GM12878 (cell line): ENCODE measurements around the gene TM6SF1. TPM values are rescaled to one million over a fixed set of nuclear protein-coding genes. Genes with fewer than 3 reads are reported as not detected.

ENCODE experiments used
- ATAC-seq: fragments of 200-7000 bp; cut with Tn5 transposase; 3 replicates; pipeline ENCODE4 v1.9.1; 2020; ENCODE audit warnings: mild to moderate bottlenecking, moderate library complexity
- BruUV-seq: library from RNA; stranded (reverse); fragments of 400-500 nt; replicated peaks from 2 replicates; lab custom pipeline; 2021; lab: Mats Ljungman, UMichigan
- CTCF ChIA-PET: fragments of 300-600 bp; sonication (Branson Sonifier 250); formaldehyde crosslinking; extraction: SDS; loops from one replicate; lab custom pipeline; 2021; ENCODE audit warnings: inconsistent platforms; lab: Yijun Ruan, JAX
- POLR2A ChIA-PET: fragments of 350-600 bp; formaldehyde crosslinking; extraction: SDS; loops from one replicate; lab custom pipeline; 2021; ENCODE audit warnings: inconsistent platforms; lab: Charles Lee
- RAD21 ChIA-PET: fragments of 300-600 bp; sonication (Branson Sonifier 250); formaldehyde crosslinking; loops from one replicate; lab custom pipeline; 2023; ENCODE audit warnings: antibody characterized with exemption; ENCODE audit not compliant: unreplicated experiment; lab: Charles Lee
- SMC1A ChIA-PET: fragments of 300-600 bp; sonication (Branson Sonifier 250); formaldehyde crosslinking; loops from one replicate; lab custom pipeline; 2023; ENCODE audit not compliant: unreplicated experiment, uncharacterized antibody; lab: Charles Lee
- DNase-seq: peaks from one replicate; pipeline ENCODE4 v3.0.0-alpha.2; 2011; ENCODE audit warnings: low read depth, low spot score
- FAIRE-seq: peaks from 3 replicates; lab custom pipeline; 2011; peaks lifted over from hg19 to GRCh38; lab: Jason Lieb, UNC
- H2AFZ ChIP-seq: 2 replicates; pipeline ENCODE4 v1.6.0; 2011; ENCODE audit warnings: low read depth, low read length, control low read depth; ENCODE audit not compliant: control insufficient read depth
- H3K27ac ChIP-seq: 2 replicates; pipeline ENCODE4 v1.5.1; 2011; ENCODE audit warnings: control low read depth; ENCODE audit not compliant: control insufficient read depth, insufficient read depth
- H3K27me3 ChIP-seq, 2 experiments: replicated peaks in 1 of 2; 2 replicates each; pipeline versions ENCODE4 v1.6.0 to v1.6.1; 2011; ENCODE audit warnings: low read length in 1 of 2; ENCODE audit not compliant: control insufficient read depth in 2 of 2, insufficient read depth in 2 of 2
- H3K36me3 ChIP-seq, 2 experiments: 2 replicates each; pipeline ENCODE4 v1.5.1; 2011; ENCODE audit warnings: low read length in 1 of 2; ENCODE audit not compliant: control insufficient read depth in 2 of 2, insufficient read depth in 2 of 2
- H3K4me1 ChIP-seq: 2 replicates; pipeline ENCODE4 v1.6.1; 2011; ENCODE audit warnings: mild to moderate bottlenecking, low read length, moderate library complexity, mixed read lengths; ENCODE audit not compliant: control insufficient read depth, insufficient read depth
- H3K4me2 ChIP-seq: 2 replicates; pipeline ENCODE4 v1.6.0; 2011; ENCODE audit warnings: control low read depth; ENCODE audit not compliant: control insufficient read depth, insufficient read depth
- H3K4me3 ChIP-seq: fragments of 200-600 bp; sonication (generic); 2 replicates; pipeline ENCODE4 v1.5.1; 2016
- H3K79me2 ChIP-seq: 2 replicates; pipeline ENCODE4 v1.6.0; 2011; ENCODE audit warnings: low read length; ENCODE audit not compliant: control insufficient read depth, insufficient read depth
- H3K9ac ChIP-seq: 2 replicates; pipeline ENCODE4 v1.8.0; 2011; ENCODE audit warnings: low read length, control low read depth, mixed read lengths; ENCODE audit not compliant: control insufficient read depth, insufficient read depth
- H3K9me3 ChIP-seq: replicated peaks from 3 replicates; pipeline ENCODE4 v1.5.1; 2011; ENCODE audit warnings: mild to moderate bottlenecking, low read length; ENCODE audit not compliant: control insufficient read depth, insufficient read depth
- H4K20me1 ChIP-seq: 2 replicates; pipeline ENCODE4 v1.6.0; 2011; ENCODE audit not compliant: control insufficient read depth, insufficient read depth
- BHLHE40 ChIP-seq, 2 experiments: fragments of 450-650 bp in 1 of 2; IDR thresholded peaks; 2 replicates each; pipeline ENCODE4 v1.6.1; 2011 to 2017; ENCODE audit warnings: low read depth in 2 of 2, borderline replicate concordance in 1 of 2, improper control_type of control experiment in 1 of 2, low read length in 1 of 2, mild to moderate bottlenecking in 1 of 2
- CHD2 ChIP-seq: IDR thresholded peaks from 2 replicates; pipeline ENCODE4 v1.6.1; 2011; ENCODE audit warnings: low read depth, low read length, improper control_type of control experiment, borderline replicate concordance
- DPF2 ChIP-seq: fragments of 450-650 bp; IDR thresholded peaks from 2 replicates; pipeline ENCODE4 v1.6.1; 2017; ENCODE audit warnings: mild to moderate bottlenecking
- EGR1 ChIP-seq, 2 experiments: IDR thresholded peaks; 1 replicate in 1 of 2; 2 replicates in 1 of 2; pipeline ENCODE4 v1.6.1; 2011 to 2012; ENCODE audit warnings: low read depth in 2 of 2, low read length in 2 of 2, borderline replicate concordance in 1 of 2, mild to moderate bottlenecking in 1 of 2, moderate library complexity in 1 of 2
- ELK1 ChIP-seq: IDR thresholded peaks from 2 replicates; pipeline ENCODE4 v1.6.1; 2012; ENCODE audit warnings: low read depth, low read length, improper control_type of control experiment
- FOXK2 ChIP-seq: fragments of 450-650 bp; IDR thresholded peaks from 2 replicates; pipeline ENCODE4 v1.6.1; 2017; ENCODE audit warnings: mild to moderate bottlenecking, moderate library complexity
- FOXM1 ChIP-seq: IDR thresholded peaks from 2 replicates; pipeline ENCODE4 v1.6.1; 2012; ENCODE audit warnings: low read depth, mild to moderate bottlenecking, inconsistent platforms, low read length, moderate library complexity
- HCFC1 ChIP-seq: fragments of 150-350 bp; IDR thresholded peaks from 2 replicates; pipeline ENCODE4 v1.6.1; 2014; ENCODE audit warnings: low read length
- LARP7 ChIP-seq: fragments of 450-650 bp; IDR thresholded peaks from 2 replicates; pipeline ENCODE4 v1.6.1; 2017; ENCODE audit warnings: mild to moderate bottlenecking
- MTA3 ChIP-seq: IDR thresholded peaks from 2 replicates; pipeline ENCODE4 v1.6.1; 2012; ENCODE audit warnings: low read length, inconsistent platforms, borderline replicate concordance
- MYB ChIP-seq: fragments of 150-350 bp; IDR thresholded peaks from 2 replicates; pipeline ENCODE4 v1.6.1; 2014; ENCODE audit warnings: mild to moderate bottlenecking, low read depth, low read length, borderline replicate concordance
- NFYA ChIP-seq: IDR thresholded peaks from 2 replicates; pipeline ENCODE4 v1.6.1; 2011; ENCODE audit warnings: low read depth, mild to moderate bottlenecking, low read length, improper control_type of control experiment, borderline replicate concordance
- NRF1 ChIP-seq: conservative IDR thresholded peaks from 2 replicates; pipeline ENCODE4 v1.6.1; 2011; ENCODE audit warnings: mild to moderate bottlenecking, low read depth, low read length, improper control_type of control experiment
- RB1 ChIP-seq: fragments of 450-650 bp; formaldehyde crosslinking; IDR thresholded peaks from 2 replicates; pipeline ENCODE4 v1.6.1; 2017; ENCODE audit warnings: mild to moderate bottlenecking, borderline replicate concordance
- SMAD1 ChIP-seq: fragments of 450-650 bp; IDR thresholded peaks from 2 replicates; pipeline ENCODE4 v1.6.1; 2018; ENCODE audit warnings: mild to moderate bottlenecking, low read depth; ENCODE audit not compliant: partially characterized antibody
- TCF12 ChIP-seq: IDR thresholded peaks from 2 replicates; pipeline ENCODE4 v1.6.1; 2011; ENCODE audit warnings: low read depth, mild to moderate bottlenecking, low read length
- USF2 ChIP-seq: IDR thresholded peaks from 2 replicates; pipeline ENCODE4 v1.6.1; 2011; ENCODE audit warnings: low read depth, low read length, improper control_type of control experiment, borderline replicate concordance
- WRNIP1 ChIP-seq: IDR thresholded peaks from 2 replicates; pipeline ENCODE4 v1.6.1; 2011; ENCODE audit warnings: low read depth, low read length, improper control_type of control experiment, borderline replicate concordance
- ZZZ3 ChIP-seq: IDR thresholded peaks from 2 replicates; pipeline ENCODE4 v1.6.1; 2011; ENCODE audit warnings: low read depth; ENCODE audit not compliant: control insufficient read depth, insufficient read length
- WGBS: methylation state at CpG from one replicate; pipeline ENCODE4 v1.1.6; 2016; ENCODE audit warnings: low lambda C conversion rate; ENCODE audit not compliant: insufficient replicate concordance, insufficient coverage; ENCODE audit errors: missing lambda C conversion rate; 5-methylcytosine and 5-hydroxymethylcytosine counted together
- in situ Hi-C: fragments of 300-500 bp; cut with MboI; formaldehyde crosslinking; loops from 9 replicates; pipeline ENCODE4 v1.14.3; 2018; ENCODE audit warnings: mixed read lengths
- intact Hi-C: fragments of 100-400 bp; cut with micrococcal nuclease; formaldehyde crosslinking; loops from one replicate; pipeline ENCODE4 v1.14.2; 2022; ENCODE audit not compliant: unreplicated experiment
- polyA plus RNA-seq, 11 experiments: library from polyadenylated mRNA; depleted of rRNA in 4 of 11; unstranded in 6 of 11; stranded (reverse) in 5 of 11; fragments of >200 nt; fragmentation: Nextera tagmentation in 4 of 11; fragmentation: Illumina TruSeq in 1 of 11; extraction: Ambion mirVana in 4 of 11; extraction: Trizol in 1 of 11; gene quantifications; 1 replicate in 1 of 11; 2 replicates in 10 of 11; pipeline versions ENCODE4 v1.2.1 to v1.2.3, GENCODE V29; 2011 to 2016; ENCODE audit warnings: inconsistent platforms in 2 of 11, missing spikeins in 2 of 11, low read depth in 1 of 11
- total RNA-seq, 4 experiments: library from RNA; depleted of rRNA in 3 of 4; stranded (reverse); fragments of >200 nt in 3 of 4; fragmentation: Illumina TruSeq in 1 of 4; extraction: Trizol in 1 of 4; gene quantifications; 2 replicates each; pipeline versions ENCODE4 v1.2.1 to v1.2.3, GENCODE V29; 2013 to 2021

The TM6SF1 gene
- total and polyA plus RNA-seq, 10 of the 15 experiments (the other 5 are each of a cell fraction or from before 2014, with no cell fraction given): 0.56 to 2.7 (median 1.2) TPM

GRCh38 chr15:83077491-83078230, 29.8 kb upstream of the TM6SF1 start (continued):
- TF ChIP-seq HCFC1: no peak
- no peak for TF ChIP-seq LARP7
- TF ChIP-seq ELK1: no peak
- TF ChIP-seq USF2: no peak
- TF ChIP-seq FOXK2: no peak
- TF ChIP-seq EGR1 (IDR thresholded peaks at IDR 0.05; ENCODE audit: borderline replicate concordance in 1 of 2, low read depth in 2 of 2, low read length in 2 of 2): no peak
- no peak for TF ChIP-seq CHD2
- TF ChIP-seq SMAD1: no peak
- no peak for TF ChIP-seq MYB
- no peak for TF ChIP-seq MTA3

GRCh38 chr15:83078712-83079111, 28.7 kb upstream of the TM6SF1 start:
- Histone ChIP-seq H3K4me1 (no peaks in the 10 kb centered on the region), H2AFZ (no peak overlapping the region), H3K9me3 (peaks cover 3% of the 10 kb centered on the region; the same call in 2 of the 3 replicates), H3K4me3 (no peak overlapping the region), H4K20me1 (no peaks in the 10 kb centered on the region), H3K27me3 (no peaks in the 10 kb centered on the region; a peak in 2 of 4 replicates), H3K4me2 (no peak overlapping the region), H3K36me3 (no peaks in the 10 kb centered on the region), H3K9ac (no peak overlapping the region), H3K27ac (no peak overlapping the region), H3K79me2 (no peaks in the 10 kb centered on the region)
- BruUV-seq: no TSS peak
- WGBS: 57% methylated on average over 7 of the region's 7 CpGs
- no peak for FAIRE-seq
- ChIA-PET SMC1A (interaction anchor here (1.7 kb wide), 1 partner anchor 13 kb away, joined by 4 read pairs; no protein-coding TSS in a partner anchor), POLR2A (no interaction called here), RAD21 (no interaction called here), CTCF (no interaction called here)
- in situ Hi-C loops (no loop called here), intact Hi-C loops (no loop called here)
- no peak for ATAC-seq
- no peak for DNase-seq
- TF ChIP-seq NFYA (no peak), FOXM1 (no peak), BHLHE40 (IDR thresholded peaks at IDR 0.05; ENCODE audit: borderline replicate concordance in 1 of 2, low read depth in 2 of 2, low read length in 1 of 2) (no peak), WRNIP1 (no peak), RB1 (no peak), DPF2 (no peak), TCF12 (no peak), NRF1 (no peak), ZZZ3 (no peak)
